PC-3 (cell line): ENCODE measurements around the gene NHS.

Experiments
- CTCF ChIP-seq: fragments of 300-600 bp; sonication (generic); conservative IDR thresholded peaks from 2 replicates; pipeline ENCODE4 v1.5.1; 2017; ENCODE audit warnings: antibody characterized with exemption, low read depth, mild to moderate bottlenecking, low read length
- EZH2 ChIP-seq: fragments of 300-600 bp; sonication (generic); IDR thresholded peaks from one replicate; pipeline ENCODE4 v1.6.1; 2017; ENCODE audit warnings: antibody characterized with exemption, mild to moderate bottlenecking, low read length; ENCODE audit not compliant: unreplicated experiment
- EZH2phosphoT487 ChIP-seq: fragments of 300-600 bp; sonication (generic); IDR thresholded peaks from 2 replicates; pipeline ENCODE4 v1.6.1; 2018; ENCODE audit warnings: mild to moderate bottlenecking, antibody characterized with exemption, low read length, borderline replicate concordance

DNA sequence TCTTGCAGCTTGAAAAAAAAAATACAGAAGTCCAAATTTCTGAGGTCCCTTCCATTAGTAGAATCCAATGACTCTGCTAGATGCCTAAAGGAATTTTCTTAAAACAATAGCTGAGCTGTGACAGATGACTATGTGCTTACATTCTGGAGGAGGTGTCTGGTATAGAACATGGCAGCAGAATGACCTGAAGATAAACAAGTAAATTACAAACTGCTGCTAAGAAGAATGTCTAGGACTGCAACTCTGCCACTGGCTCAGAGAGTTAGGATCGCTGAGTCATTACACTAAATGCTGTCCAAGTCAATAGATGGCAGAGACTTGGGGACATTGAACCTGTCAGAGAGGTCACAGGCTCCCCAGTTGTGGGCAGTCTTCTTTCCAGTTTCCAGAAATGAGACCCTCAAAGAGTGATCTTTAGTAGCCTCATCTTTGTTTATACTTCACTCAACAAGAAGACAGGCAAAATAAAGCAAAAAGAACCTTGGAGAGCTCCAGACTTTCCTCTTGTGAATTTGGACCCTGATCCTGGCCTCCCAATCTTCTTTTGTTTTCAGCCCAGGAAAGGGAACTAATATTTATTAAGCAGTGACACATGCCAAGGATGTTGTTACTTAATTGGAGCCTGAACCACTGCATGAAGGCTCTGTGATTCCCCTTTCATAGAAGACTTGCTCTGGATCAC is 305.9 kb downstream of the NHS start:
- no peak for TF ChIP-seq CTCF
- no peak for TF ChIP-seq EZH2
- no peak for TF ChIP-seq EZH2phosphoT487
